ENCODE measurements around the gene PLXNA2. TPM values are rescaled to one million over a fixed set of nuclear protein-coding genes. Genes with fewer than 3 reads are reported as not detected.

Gene PLXNA2
- total and polyA plus RNA-seq, 2 of the 8 experiments (the other 6 are each of a cell fraction or from before 2014, with no cell fraction given): 0.33 to 1.5 TPM

DNA sequence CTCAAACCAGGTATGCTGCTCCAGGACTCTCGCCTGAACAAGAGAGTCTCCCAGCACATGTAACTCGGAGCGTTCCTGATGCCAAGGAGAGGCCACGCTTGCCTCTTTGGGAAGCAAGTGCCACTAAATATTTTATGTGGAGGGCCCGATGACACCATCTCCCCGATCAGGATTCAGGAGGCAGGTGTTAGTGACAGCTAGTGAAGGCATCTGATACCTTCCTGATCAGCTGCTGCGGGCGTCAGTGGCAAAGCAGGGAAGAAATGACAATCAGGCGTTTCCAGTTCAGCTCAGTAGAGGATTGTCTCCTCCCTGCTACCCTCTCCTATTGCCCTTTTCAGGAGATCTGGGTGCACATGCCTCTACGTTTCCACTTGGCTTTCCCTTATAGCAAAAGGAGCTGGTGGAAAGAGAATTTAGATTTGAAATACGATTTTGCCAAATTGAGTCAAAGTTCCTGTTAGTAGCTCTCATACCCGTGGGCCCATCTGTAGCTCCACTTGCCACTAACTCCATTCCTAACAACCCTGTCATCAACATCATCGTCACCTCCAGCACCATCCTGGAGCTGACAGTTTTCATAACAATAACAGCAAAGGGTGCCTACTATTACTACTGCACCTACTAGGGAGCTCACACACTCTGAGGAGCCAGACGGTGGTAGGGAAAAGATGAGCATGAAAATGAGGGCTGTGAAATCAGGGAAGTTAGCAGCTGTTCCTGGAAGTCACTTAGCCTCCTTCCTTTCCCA lies 21.6 kb downstream of the PLXNA2 start:
- no peak overlapping the region for H3K14ac ChIP-seq (ENCODE audit: insufficient read length)
- H3K18ac ChIP-seq (ENCODE audit: extremely low read depth, low read length): no peak overlapping the region
- no peaks in the 10 kb centered on the region for H3K9me3 ChIP-seq (ENCODE audit: insufficient read depth in 2 of 2, low read depth in 1 of 2, low read length in 1 of 2)
- no peak overlapping the region for H3K9ac ChIP-seq (replicated peaks in 1 of 4; ENCODE audit: extremely low read depth in 1 of 4, low read depth in 3 of 4, low read length in 3 of 4)
- H2AK5ac ChIP-seq (ENCODE audit: low read depth, low read length): no peak overlapping the region
- H2BK12ac ChIP-seq (ENCODE audit: low read depth, low read length): no peak overlapping the region
- no peak overlapping the region for H3K56ac ChIP-seq (replicated peaks; ENCODE audit: insufficient read length, low read depth, low read length)
- H3K4ac ChIP-seq (replicated peaks; ENCODE audit: insufficient read length, low read depth, low read length): no peak overlapping the region
- no peaks in the 10 kb centered on the region for H3K36me3 ChIP-seq (ENCODE audit: control insufficient read depth in 2 of 4, insufficient read depth in 4 of 4, low read length in 3 of 4)
- H3K4me2 ChIP-seq (ENCODE audit: insufficient read depth in 1 of 2, low read depth in 2 of 2, low read length in 2 of 2): no peak overlapping the region
- ChIA-PET POLR2A (ENCODE audit: partially characterized antibody) (interaction anchor here (0.6 to 1.8 kb wide), 2 partner anchors 11 to 215 kb away, joined by 3 to 4 read pairs; no protein-coding TSS in a partner anchor), CTCF (ENCODE audit: partially characterized antibody) (interaction anchor here (0.9 to 2.6 kb wide), 11 partner anchors 10 to 184 kb away, joined by 3 to 14 read pairs (median 5); no protein-coding TSS in a partner anchor)
- H2BK120ac ChIP-seq (replicated peaks; ENCODE audit: low read depth, low read length): no peak overlapping the region
- H3K79me1 ChIP-seq (ENCODE audit: low read depth, low read length): no peaks in the 10 kb centered on the region
- FAIRE-seq: no peak
- peaks cover 0 to 8% (median 3%) of the 10 kb centered on the region in 4 experiments; a peak in 5 of 7 replicates for H3K4me1 ChIP-seq (replicated peaks in 1 of 4; ENCODE audit: control insufficient read depth in 3 of 4, insufficient read depth in 4 of 4, low read length in 3 of 4)
- no peaks in the 10 kb centered on the region for H3K79me2 ChIP-seq (ENCODE audit: control insufficient read depth in 1 of 2, insufficient read depth in 2 of 2, low read length in 2 of 2)
- 88% methylated on average over 14 of the region's 14 CpGs; no CpG with 5 or more reads in 1 of the 2 experiments for WGBS, 2 experiments (ENCODE audit: extremely low coverage in 1 of 2, insufficient coverage in 1 of 2, insufficient read length in 1 of 2, insufficient replicate concordance in 2 of 2, low coverage in 1 of 2, low lambda C conversion rate in 2 of 2, missing lambda C conversion rate in 1 of 2)
- no peak overlapping the region for H4K5ac ChIP-seq (ENCODE audit: insufficient read length, low read depth, low read length)
- no peak overlapping the region for H2BK20ac ChIP-seq (ENCODE audit: low read length)
- no peak overlapping the region for H3K27ac ChIP-seq (ENCODE audit: low read depth, low read length)
- no peak for DNase-seq (ENCODE audit: low read depth in 1 of 2, low spot score in 2 of 2)
- no peak overlapping the region for H4K8ac ChIP-seq (ENCODE audit: extremely low read depth, insufficient read depth, low read length)
- no peak overlapping the region for H3K23ac ChIP-seq (ENCODE audit: insufficient read length)
- H4K20me1 ChIP-seq (replicated peaks in 1 of 2; ENCODE audit: control insufficient read depth in 1 of 2, insufficient read depth in 2 of 2, low read length in 2 of 2): no peaks in the 10 kb centered on the region
- H3K27me3 ChIP-seq (replicated peaks in 1 of 4; ENCODE audit: control insufficient read depth in 3 of 4, extremely low read depth in 1 of 4, insufficient read depth in 3 of 4, low read length in 3 of 4): no peaks in the 10 kb centered on the region
- no peak overlapping the region for H2BK15ac ChIP-seq (ENCODE audit: low read length)
- no peak overlapping the region for H2BK5ac ChIP-seq (ENCODE audit: low read depth, low read length)
- TF ChIP-seq KDM1A (IDR thresholded peaks at IDR 0.05; ENCODE audit: borderline replicate concordance, low read length): no peak
- no peak for TF ChIP-seq ZNF274 (IDR thresholded peaks at IDR 0.05; ENCODE audit: borderline replicate concordance, extremely low read depth, low read length)
- no peak for TF ChIP-seq JUND (IDR thresholded peaks at IDR 0.05; ENCODE audit: low read length)
- TF ChIP-seq, protein P1, sequence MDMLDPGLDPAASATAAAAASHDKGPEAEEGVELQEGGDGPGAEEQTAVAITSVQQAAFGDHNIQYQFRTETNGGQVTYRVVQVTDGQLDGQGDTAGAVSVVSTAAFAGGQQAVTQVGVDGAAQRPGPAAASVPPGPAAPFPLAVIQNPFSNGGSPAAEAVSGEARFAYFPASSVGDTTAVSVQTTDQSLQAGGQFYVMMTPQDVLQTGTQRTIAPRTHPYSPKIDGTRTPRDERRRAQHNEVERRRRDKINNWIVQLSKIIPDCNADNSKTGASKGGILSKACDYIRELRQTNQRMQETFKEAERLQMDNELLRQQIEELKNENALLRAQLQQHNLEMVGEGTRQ (IDR thresholded peaks at IDR 0.05; ENCODE audit: low read length): no peak
- no peak for TF ChIP-seq HDAC2 (IDR thresholded peaks at IDR 0.05; ENCODE audit: borderline replicate concordance in 1 of 2, low read depth in 2 of 2, low read length in 2 of 2)
- H3K4me3 ChIP-seq (ENCODE audit: extremely low read depth in 1 of 4, insufficient read depth in 2 of 4, low read depth in 3 of 4, low read length in 4 of 4): no peak overlapping the region
- no peak overlapping the region for H2AFZ ChIP-seq (ENCODE audit: low read length)
- H4K91ac ChIP-seq (replicated peaks; ENCODE audit: insufficient read length, low read length): no peak overlapping the region
- peaks cover 2% of the 10 kb centered on the region; the same call in 1 of the 2 replicates for H3K23me2 ChIP-seq (ENCODE audit: low read depth, low read length)
